ENCODE results near the gene POLR2A.
A peak's percentile ranks its signal among the peaks of the same experiment; 100 is the strongest.

Gene POLR2A

GRCh38 chr17:7439462-7440112 is 44.6 kb upstream of the POLR2A start, which contains the start of gene FGF11 (continued):
- TF ChIP-seq ZNF174 (tag by site-specific recombination; IDR thresholded peaks at IDR 0.05) = no peak
- no peak for TF ChIP-seq ZFP3 (tag by site-specific recombination; IDR thresholded peaks at IDR 0.05; ENCODE audit: low read depth)
- no peak for TF ChIP-seq KLF9 (tag by site-specific recombination; IDR thresholded peaks at IDR 0.05; ENCODE audit: low read depth)
- TF ChIP-seq ZNF513 (tag by site-specific recombination; IDR thresholded peaks at IDR 0.05) = no peak
- TF ChIP-seq ZNF426 (tag by site-specific recombination; IDR thresholded peaks at IDR 0.05) = no peak
- no peak for TF ChIP-seq ZNF501 (tag by site-specific recombination; IDR thresholded peaks at IDR 0.05)
- no peak for TF ChIP-seq ZNF354C (tag by site-specific recombination; IDR thresholded peaks at IDR 0.05; ENCODE audit: borderline replicate concordance, low read depth)
- no peak for TF ChIP-seq ZSCAN5A (tag by site-specific recombination; IDR thresholded peaks at IDR 0.05)
- TF ChIP-seq REST (tag by site-specific recombination; IDR thresholded peaks at IDR 0.05) = peak; percentile 79
- no peak for TF ChIP-seq ZNF488 (tag by site-specific recombination; IDR thresholded peaks at IDR 0.05)

GRCh38 chr17:7440113-7440833 is 43.9 kb upstream of the POLR2A start:
- Histone ChIP-seq H3K9me3 (ENCODE audit: control insufficient read depth, insufficient read depth, low read depth, low read length) (no peaks in the 10 kb centered on the region), H3K36me3 (ENCODE audit: control insufficient read depth in 2 of 2, insufficient read depth in 1 of 2, low read length in 2 of 2) (no peaks in the 10 kb centered on the region), H3K4me3 (ENCODE audit: low read depth, low read length) (peak overlapping the region; percentile 20), H3K4me1 (ENCODE audit: control insufficient read depth, insufficient read depth, low read length) (peaks cover 31% of the 10 kb centered on the region), H3K27ac (ENCODE audit: extremely low read depth, low read depth, low read length) (peak overlapping the region; percentile 74)
- ChIA-PET CTCF (interaction anchor here (0.6 to 3.8 kb wide), 3 partner anchors 13 to 84 kb away, joined by 3 to 18 read pairs (median 5); partner anchors contain the start of gene TMEM95), POLR2A (interaction anchor here (0.5 to 3.1 kb wide), 6 partner anchors 37 to 210 kb away, joined by 3 to 21 read pairs (median 4); partner anchors contain the start of genes PLSCR3, TMEM256 and ZBTB4)
- TF ChIP-seq FEZF1 (tag by site-specific recombination; IDR thresholded peaks at IDR 0.05) (no peak), GLI2 (tag by site-specific recombination; IDR thresholded peaks at IDR 0.05; ENCODE audit: borderline replicate concordance, low read depth) (no peak), GLIS1 (tag by site-specific recombination; IDR thresholded peaks at IDR 0.05) (peak; percentile 49; the same call in 1 of the 2 replicates), ZNF16 (tag by site-specific recombination; IDR thresholded peaks at IDR 0.05; ENCODE audit: low read depth) (no peak), ZSCAN23 (tag by site-specific recombination; IDR thresholded peaks at IDR 0.05) (0 out of 2 replicates have a peak, but pooled peaks have one; percentile 38), YY2 (tag by site-specific recombination; IDR thresholded peaks at IDR 0.05) (no peak), ZNF48 (tag by site-specific recombination; IDR thresholded peaks at IDR 0.05) (no peak), TRIM28 (IDR thresholded peaks at IDR 0.05; ENCODE audit: borderline replicate concordance, low read length) (no peak), ZNF416 (tag by site-specific recombination; IDR thresholded peaks at IDR 0.05) (no peak), INSM2 (tag by site-specific recombination; IDR thresholded peaks at IDR 0.05) (no peak), ZNF324 (tag by site-specific recombination; IDR thresholded peaks at IDR 0.05) (peak; percentile 48; the same call in 1 of the 2 replicates), EGR2 (tag by site-specific recombination; IDR thresholded peaks at IDR 0.05; ENCODE audit: low read depth) (no peak), SP3 (tag by site-specific recombination; IDR thresholded peaks at IDR 0.05) (no peak; the same call in 1 of the 2 replicates), ZNF626 (tag by site-specific recombination; IDR thresholded peaks at IDR 0.05) (no peak), ZNF112 (tag by site-specific recombination; IDR thresholded peaks at IDR 0.05) (no peak), ZNF530 (tag by site-specific recombination; IDR thresholded peaks at IDR 0.05; ENCODE audit: low read depth) (no peak)

All from HEK293 (cell line).